GM19035 (cell line): Measurements from ENCODE around the gene RNASEH1.
"Not testable (repeated sequence)": the region's sequence is repeated elsewhere in the genome, so short reads cannot be mapped to it uniquely, and the experiment has no call there.

Experiments used
- ATAC-seq: cut with Tn5 transposase; IDR thresholded peaks from one replicate; pipeline ENCODE4 v1.9.1; 2021; ENCODE audit not compliant: unreplicated experiment

The RNASEH1 gene

GRCh38 chr2:3522961-3523421 lies 35.1 kb downstream of the RNASEH1 start:
- ATAC-seq, result no peak

GRCh38 chr2:3520591-3520990 lies 37.5 kb downstream of the RNASEH1 start:
- no peak for ATAC-seq

- peak; percentile 64 for ATAC-seq
These were observed 38.6 kb downstream of the RNASEH1 start, which contains the start of gene ADI1 for GRCh38 chr2:3519255-3520205. Gene ADI1, minus strand, starts transcription at chr2:3519531. Its CDS starts 44 bp downstream, at chr2:3519487.

DNA sequence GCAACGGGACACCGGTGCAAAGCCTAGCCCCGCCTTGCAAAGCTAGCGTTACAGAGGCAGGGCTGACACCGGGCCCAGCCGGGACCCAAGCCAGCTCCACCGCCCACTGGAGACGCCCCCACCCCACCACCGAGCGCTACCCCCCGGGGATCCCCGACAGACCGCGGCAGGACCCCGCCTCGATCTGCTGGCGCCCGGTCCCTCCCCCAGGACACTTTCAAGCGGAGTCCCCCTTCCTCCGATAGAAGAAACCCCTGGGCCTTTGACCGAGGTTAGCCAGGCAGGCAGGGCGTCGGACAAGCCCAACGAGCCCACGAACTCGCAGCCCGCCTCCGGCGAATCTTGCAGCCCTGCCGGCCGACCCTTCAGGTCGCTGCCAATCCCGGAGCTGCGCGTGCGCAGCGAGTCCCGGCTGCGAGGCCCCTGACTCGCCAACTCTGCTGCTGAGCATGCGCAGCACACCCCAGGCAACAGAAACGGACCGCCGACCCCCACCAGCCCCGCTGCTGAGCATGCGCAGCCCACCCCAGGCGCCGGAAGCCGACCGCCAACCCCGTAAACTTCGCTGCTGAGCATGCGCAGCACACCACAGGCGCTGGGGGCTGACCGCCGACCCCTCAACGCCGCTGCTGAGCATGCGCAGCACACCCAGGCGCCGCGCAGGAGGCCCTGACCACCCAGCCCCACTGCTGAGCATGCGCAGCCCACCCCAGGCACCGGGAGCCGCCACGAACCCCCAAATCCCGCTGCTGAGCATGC lies 39.5 kb downstream of the RNASEH1 start:
- ATAC-seq, result peak; percentile 80

DNA sequence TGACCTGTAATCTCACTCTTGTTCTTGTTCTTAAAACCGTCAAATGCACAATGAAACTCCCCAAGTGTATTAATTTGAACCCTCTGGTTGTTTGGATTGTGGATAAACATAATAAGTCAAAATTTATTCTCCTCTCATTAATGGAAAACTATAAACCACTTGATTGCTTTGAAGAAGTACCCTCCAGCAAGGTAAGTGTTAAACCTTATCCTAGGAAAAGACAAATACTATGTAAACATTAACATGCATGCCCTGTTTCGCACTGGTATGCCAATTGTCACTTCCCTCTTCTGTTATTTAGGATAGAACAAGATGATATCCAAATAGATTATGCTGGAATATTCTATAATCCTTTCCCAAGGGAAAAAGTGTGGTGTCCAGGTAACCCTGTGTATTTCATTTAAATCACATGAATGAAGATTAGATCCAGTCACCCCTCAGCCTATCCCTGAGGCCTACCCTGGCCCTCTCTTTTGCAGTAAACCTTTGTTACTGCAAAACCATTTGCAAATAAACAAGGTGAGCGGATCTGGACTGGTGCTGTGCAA lies 40.1 kb downstream of the RNASEH1 start:
- no peak for ATAC-seq

DNA sequence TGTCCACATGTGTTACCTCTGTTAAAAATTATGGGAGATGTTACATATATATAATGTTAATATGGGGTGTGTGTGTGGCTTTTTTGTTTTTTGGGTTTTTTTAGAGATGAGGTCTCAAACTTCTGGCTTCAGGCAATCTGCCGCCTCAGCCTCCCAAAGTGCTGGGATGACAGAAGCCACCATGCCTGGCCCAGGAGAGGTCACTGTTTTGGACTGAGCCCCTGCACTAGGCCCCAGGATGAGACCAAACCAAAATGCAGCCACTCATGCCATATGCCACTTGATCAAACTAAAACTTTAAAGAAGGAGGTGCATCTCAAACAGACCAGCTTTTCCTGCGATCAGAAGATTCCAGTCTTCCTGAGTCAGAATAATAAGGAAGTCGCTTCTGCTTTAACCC lies 41.3 kb downstream of the RNASEH1 start:
- ATAC-seq, result no peak

DNA sequence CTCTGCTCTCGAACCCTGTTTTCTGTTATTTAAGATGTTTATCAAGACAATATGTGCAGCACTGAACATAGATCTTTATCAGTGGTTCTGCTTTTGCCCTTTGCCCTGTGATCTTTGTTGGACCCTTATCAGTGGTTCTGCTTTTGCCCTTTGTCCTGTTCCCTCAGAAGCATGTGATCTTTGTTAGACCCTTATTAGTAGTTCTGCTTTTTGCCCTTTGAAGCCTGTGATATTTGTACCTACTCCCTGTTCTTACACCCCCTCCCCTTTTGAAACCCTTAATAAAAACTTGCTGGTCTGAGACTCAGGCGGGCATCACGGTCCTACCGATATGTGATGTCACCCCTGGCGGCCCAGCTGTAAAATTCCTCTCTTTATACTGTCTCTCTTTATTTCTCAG lies 42.7 kb downstream of the RNASEH1 start:
- not testable (repeated sequence) for ATAC-seq

DNA sequence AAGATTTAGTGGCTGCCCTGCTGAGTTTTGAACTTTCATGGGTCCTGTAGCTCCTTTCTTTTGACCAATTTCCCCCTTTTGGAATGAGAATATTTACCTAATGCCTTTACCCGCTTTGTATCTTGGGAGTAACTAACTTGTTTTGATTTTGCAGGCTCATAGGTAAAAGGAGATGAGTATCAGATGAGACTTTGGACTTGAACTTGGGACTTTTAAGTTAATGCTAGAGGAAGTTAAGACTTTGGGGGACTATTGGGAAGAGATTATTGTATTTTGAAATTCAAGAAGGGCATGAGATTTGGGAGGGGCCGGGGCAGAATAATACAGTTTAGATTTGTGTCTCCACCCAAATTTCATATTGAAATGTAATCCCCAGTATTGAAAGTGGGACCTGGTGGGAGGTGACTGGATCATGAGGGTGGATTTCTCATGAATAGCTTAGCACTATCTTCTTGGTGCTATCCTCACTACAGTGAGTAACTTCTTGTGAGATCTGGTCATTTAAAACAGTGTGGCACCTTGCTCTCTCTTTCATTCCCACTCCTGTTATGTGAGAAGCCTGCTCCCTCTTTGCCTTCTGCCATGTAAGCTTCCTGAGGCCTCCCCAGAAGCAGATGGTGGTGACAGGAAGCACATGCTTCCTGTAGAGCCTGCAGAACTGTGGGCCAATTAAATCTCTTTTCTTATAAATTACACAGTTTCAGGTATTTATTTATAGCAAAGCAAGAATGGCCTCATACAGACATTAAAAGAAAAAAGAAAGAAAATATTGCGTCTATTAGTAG lies 44.9 kb downstream of the RNASEH1 start:
- ATAC-seq, result no peak

DNA sequence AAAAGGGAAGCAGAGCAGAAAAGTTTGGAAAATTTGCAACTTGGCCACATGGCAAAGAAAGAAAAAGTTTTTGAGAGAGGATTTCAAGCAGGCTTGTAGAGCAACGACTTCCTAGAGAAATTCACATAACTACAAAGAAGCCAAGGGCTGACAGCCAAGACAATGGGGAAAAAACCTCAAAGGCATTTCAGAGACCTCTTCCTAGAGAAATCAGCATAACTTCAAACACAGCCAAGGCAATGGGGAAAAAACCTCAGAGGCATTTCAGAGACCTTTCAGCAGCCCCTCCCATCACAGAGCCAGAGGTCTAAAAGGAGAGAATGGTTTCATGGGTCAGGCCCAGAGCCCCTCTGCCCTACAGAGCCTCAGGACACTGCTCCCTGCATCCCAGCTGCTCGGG lies 46.0 kb downstream of the RNASEH1 start:
- no peak for ATAC-seq

DNA sequence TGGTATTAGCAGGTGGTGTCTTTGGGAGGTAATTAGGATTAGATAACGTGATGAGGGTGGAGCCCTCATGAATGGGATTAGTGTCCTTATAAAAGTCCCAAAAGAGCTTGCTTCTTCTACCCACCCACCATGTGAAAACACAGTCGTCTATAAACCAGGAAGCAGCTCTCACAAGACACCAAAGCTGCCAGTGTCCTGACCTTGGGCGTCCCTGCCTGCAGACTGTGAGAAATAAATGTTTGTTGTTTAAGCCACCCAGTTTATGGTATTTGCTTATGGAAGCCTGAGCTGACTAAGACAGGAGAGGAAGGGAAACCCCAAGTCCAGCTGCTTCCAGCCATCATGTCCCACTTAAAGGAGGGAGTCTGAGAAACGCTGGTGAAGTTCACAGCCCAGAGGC lies 52.4 kb downstream of the RNASEH1 start:
- ATAC-seq, result no peak

DNA sequence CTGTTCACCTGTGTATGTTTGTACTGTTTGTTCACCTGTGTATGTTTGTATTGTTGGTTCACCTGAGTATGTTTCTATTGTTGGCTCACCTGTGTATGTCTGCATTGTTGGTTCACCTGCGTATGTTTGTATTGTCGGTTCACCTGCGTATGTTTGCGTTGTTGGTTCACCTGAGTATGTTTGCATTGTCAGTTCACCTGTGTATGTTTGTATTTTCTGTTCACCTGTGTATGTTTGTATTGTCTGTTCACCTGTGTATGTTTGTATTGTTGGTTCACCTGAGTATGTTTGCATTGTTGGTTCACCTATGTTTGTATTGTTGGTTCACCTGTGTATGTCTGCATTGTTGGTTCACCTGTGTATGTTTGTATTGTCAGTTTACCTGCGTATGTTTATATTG lies 53.4 kb downstream of the RNASEH1 start:
- ATAC-seq, result no peak

DNA sequence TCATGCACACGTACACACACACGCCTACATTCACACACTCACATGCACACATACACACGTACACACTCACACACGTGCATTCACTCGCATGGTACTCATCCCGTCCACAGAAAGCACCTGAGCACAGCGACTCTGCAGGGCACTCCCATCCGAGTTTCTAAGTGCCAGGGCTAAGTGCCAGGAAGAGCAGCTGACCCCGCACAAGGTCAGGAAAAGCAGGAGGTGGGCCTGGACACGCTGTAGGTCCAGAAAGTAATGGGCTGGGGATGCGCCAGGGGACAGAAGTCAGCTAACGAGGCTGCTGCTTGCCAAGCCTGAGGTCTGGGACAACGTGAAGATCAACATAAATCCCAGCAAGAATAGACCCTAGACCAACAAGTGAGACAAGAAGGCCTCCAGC lies 54.6 kb downstream of the RNASEH1 start:
- ATAC-seq, result no peak

DNA sequence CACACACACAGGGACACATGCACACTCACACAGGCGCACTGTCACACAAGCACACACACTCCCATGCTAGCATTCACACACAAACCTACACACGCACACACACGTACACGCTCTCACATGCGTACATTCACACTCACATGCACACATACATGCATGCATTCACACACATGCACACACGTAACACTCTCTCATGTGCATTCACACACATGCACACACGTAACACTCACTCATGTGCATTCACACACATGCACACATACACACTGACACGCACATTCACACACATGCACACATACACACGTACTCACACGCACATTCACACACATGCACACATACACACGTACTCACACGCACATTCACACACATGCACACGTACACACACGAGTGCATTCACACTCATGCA lies 55.1 kb downstream of the RNASEH1 start:
- ATAC-seq, result no peak

GRCh38 chr2:3500326-3500899 lies 57.7 kb downstream of the RNASEH1 start:
- ATAC-seq, result no peak

GRCh38 chr2:3498783-3499394 lies 59.2 kb downstream of the RNASEH1 start:
- ATAC-seq, result no peak

DNA sequence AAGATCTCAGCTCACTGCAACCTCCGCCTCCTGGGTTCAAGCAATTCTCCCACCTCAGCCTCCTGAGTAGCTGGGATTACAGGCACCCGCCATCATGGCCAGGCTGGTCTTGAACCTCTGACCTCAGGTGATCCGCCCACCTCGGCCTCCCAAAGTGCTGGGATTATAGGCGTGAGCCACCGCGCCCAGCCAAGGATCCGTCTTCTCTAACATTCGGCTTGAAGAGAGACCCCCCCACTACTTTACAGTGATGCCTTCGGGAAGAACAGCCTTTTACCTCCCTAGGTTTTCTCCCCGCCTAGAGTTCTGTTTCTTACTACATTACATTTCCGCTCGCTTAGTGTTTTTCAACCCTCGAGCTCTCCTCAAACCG lies 61.4 kb downstream of the RNASEH1 start:
- ATAC-seq, result not testable (repeated sequence)
